ENCODE data around the gene ANKRD35.

DNA sequence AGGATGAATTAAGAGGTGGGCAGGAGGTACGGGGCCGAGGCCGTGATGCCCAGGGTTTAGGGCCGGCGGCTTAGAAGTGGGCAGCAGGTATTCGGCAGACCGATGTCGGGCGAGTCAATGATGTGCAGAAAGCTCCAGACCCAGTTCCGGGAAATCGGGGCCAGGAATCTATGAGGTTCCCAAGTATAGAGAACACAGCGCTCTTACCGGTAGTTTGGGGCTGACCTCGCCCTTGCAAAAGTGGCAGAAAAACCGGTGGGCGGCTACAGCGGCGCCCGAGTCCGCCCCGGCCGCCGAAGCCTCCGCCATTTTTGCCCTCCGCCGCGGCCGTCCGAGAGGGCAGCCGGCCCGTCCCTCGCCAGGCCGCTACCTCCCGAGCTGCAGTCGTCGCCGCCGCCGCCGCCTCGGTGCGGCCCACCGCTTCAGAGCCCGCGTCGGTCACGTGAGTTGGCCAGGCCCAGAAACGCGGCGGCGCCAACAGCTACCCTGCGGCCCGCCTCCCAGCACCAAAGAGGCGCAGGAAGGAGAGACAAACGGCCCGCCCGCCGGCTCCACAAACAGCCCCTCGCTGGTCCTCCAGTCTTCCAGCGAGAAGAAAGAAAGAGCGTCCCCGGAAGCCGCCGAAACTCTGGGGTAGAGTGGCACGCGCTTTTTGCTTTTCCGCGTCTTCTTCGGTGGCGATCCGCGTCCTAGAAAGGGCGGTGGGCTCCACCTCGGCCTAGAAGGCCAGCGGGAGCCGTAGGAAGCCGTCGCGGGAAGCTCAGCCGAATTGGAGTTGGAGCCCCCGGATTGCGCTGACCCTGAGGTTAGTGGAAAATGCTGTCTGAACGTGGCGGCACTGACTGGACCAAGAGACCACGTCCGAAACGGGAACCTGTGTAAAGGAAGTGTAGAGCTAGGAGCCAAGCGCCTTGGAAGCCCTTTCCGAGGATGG lies 61.8 kb downstream of the ANKRD35 start, which contains the start of the genes POLR3C and RNF115:
- peak; percentile 70 to 77 for TF ChIP-seq NRF1 (conservative IDR thresholded peaks at IDR 0.05 in 1 of 2, IDR thresholded peaks at IDR 0.05 in 1 of 2)
- TF ChIP-seq NONO (IDR thresholded peaks at IDR 0.05; ENCODE audit: low read depth in 2 of 2, low read length in 1 of 2): peak; percentile 75 to 84; a peak in 3 of 4 replicates
- no peak for TF ChIP-seq ZBTB8A (IDR thresholded peaks at IDR 0.05; ENCODE audit: partially characterized antibody)
- peak; percentile 72 for TF ChIP-seq POLR2AphosphoS5 (IDR thresholded peaks at IDR 0.05; ENCODE audit: control insufficient read depth, insufficient read depth, low read depth, low read length)
- peak; percentile 27; the same call in 1 of the 2 replicates for TF ChIP-seq TCF7 (IDR thresholded peaks at IDR 0.05; ENCODE audit: borderline replicate concordance)
- no peak for TF ChIP-seq RBM15 (IDR thresholded peaks at IDR 0.05; ENCODE audit: insufficient read depth, low read length)
- TF ChIP-seq PHB2 (IDR thresholded peaks at IDR 0.05; ENCODE audit: low read depth): 0 out of 2 replicates have a peak, but pooled peaks have one; percentile 21
- TF ChIP-seq MYNN (IDR thresholded peaks at IDR 0.05): no peak
- TF ChIP-seq MYNN (CRISPR knock-in tag; IDR thresholded peaks at IDR 0.05): no peak
- TF ChIP-seq U2AF1 (optimal IDR thresholded peaks at IDR 0.05; ENCODE audit: low read depth, low read length): peak; percentile 50
- TF ChIP-seq PHF21A (IDR thresholded peaks at IDR 0.05; ENCODE audit: borderline replicate concordance, low read depth): no peak
- no peak for TF ChIP-seq MAFK (IDR thresholded peaks at IDR 0.05; ENCODE audit: low read length)
- TF ChIP-seq, protein P1, sequence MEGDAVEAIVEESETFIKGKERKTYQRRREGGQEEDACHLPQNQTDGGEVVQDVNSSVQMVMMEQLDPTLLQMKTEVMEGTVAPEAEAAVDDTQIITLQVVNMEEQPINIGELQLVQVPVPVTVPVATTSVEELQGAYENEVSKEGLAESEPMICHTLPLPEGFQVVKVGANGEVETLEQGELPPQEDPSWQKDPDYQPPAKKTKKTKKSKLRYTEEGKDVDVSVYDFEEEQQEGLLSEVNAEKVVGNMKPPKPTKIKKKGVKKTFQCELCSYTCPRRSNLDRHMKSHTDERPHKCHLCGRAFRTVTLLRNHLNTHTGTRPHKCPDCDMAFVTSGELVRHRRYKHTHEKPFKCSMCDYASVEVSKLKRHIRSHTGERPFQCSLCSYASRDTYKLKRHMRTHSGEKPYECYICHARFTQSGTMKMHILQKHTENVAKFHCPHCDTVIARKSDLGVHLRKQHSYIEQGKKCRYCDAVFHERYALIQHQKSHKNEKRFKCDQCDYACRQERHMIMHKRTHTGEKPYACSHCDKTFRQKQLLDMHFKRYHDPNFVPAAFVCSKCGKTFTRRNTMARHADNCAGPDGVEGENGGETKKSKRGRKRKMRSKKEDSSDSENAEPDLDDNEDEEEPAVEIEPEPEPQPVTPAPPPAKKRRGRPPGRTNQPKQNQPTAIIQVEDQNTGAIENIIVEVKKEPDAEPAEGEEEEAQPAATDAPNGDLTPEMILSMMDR (IDR thresholded peaks at IDR 0.05 in 2 of 3, conservative IDR thresholded peaks at IDR 0.05 in 1 of 3; ENCODE audit: insufficient read depth in 2 of 3, low read depth in 1 of 3, low read length in 3 of 3): no peak
